Heart left ventricle (tissue), 16 donors: Measurements from ENCODE around the gene LRRC10B. TPM values are rescaled to one million over a fixed set of nuclear protein-coding genes. Genes with fewer than 3 reads are reported as not detected.

Experiments
- ATAC-seq, 4 donors: fragments of 200-7000 bp; cut with Tn5 transposase; one replicate each; pipeline ENCODE4 v1.9.1; 2020 to 2022; ENCODE audit warnings: moderate library complexity in 4 of 4, mild to moderate bottlenecking in 3 of 4, moderate number of reproducible peaks in 1 of 4
- DNase-seq, 5 donors: peaks; one replicate each; pipeline ENCODE4 v3.0.0-alpha.2; 2020
- H3K27ac ChIP-seq, 12 donors: fragments of 200-600 bp; sonication (generic) in 4 of 12; one replicate each; pipeline versions ENCODE4 v1.5.0 to v1.8.0; 2016 to 2022; ENCODE audit warnings: mild to moderate bottlenecking in 2 of 12
- H3K27me3 ChIP-seq, 9 donors: fragments of 200-600 bp; sonication (generic) in 2 of 9; one replicate each; pipeline versions ENCODE4 v1.5.1 to v1.8.0; 2016 to 2022; ENCODE audit warnings: mild to moderate bottlenecking in 3 of 9
- H3K36me3 ChIP-seq, 9 donors: fragments of 200-600 bp; sonication (generic) in 2 of 9; one replicate each; pipeline versions ENCODE4 v1.5.0 to v1.8.0; 2018 to 2022; ENCODE audit warnings: mild to moderate bottlenecking in 2 of 9
- H3K4me1 ChIP-seq, 12 donors: fragments of 200-600 bp; sonication (generic) in 4 of 12; one replicate each; pipeline versions ENCODE4 v1.5.0 to v1.8.0; 2016 to 2022; ENCODE audit warnings: mild to moderate bottlenecking in 3 of 12
- H3K4me3 ChIP-seq, 12 donors: fragments of 200-600 bp; sonication (generic) in 4 of 12; one replicate each; pipeline versions ENCODE4 v1.5.0 to v1.8.0; 2017 to 2022; ENCODE audit warnings: mild to moderate bottlenecking in 9 of 12, moderate library complexity in 4 of 12
- H3K9me3 ChIP-seq, 12 donors: fragments of 200-600 bp; sonication (generic) in 4 of 12; one replicate each; pipeline versions ENCODE4 v1.5.0 to v1.8.0; 2016 to 2022; ENCODE audit warnings: mild to moderate bottlenecking in 1 of 12
- POLR2A ChIP-seq, 2 donors: fragments of 450-650 bp; IDR thresholded peaks; one replicate each; pipeline ENCODE4 v1.6.1; 2017; ENCODE audit warnings: antibody characterized with exemption in 2 of 2, mild to moderate bottlenecking in 2 of 2, moderate library complexity in 2 of 2
- WGBS, 4 donors: extraction: QIAGEN DNeasy Blood & Tissue Kit in 2 of 4; methylation state at CpG; one replicate each; pipeline versions ENCODE4 v1.1.5 to v1.1.7; 2013 to 2018; 5-methylcytosine and 5-hydroxymethylcytosine counted together
- intact Hi-C, 10 donors: fragments of 100-400 bp; cut with DNase I; formaldehyde crosslinking; loops; one replicate each; pipeline versions ENCODE4 v1.11.1 to v1.14.2; 2022
- polyA plus RNA-seq, 2 donors: library from polyadenylated mRNA; stranded (reverse); fragments of 200-250 nt; gene quantifications; one replicate each; pipeline ENCODE4 v1.2.3, GENCODE V29; 2013
- total RNA-seq, 9 donors: library from RNA; depleted of rRNA in 2 of 9; stranded (reverse); fragments of >200 nt in 2 of 9; fragmentation: NEBNext Ultra II Directional in 3 of 9; extraction: Animal tissue kit (Norgen Biotek cat#: 25700) in 3 of 9; gene quantifications; one replicate each; pipeline versions ENCODE4 v1.1.0 to v1.2.4, GENCODE V29; 2016 to 2023
- TF ChIP-seq, protein P1 (sequence below), 12 donors: fragments of 200-600 bp; sonication (generic) in 4 of 12; IDR thresholded peaks; one replicate each; pipeline versions ENCODE4 v1.5.0 to v1.8.0; 2018 to 2022; ENCODE audit warnings: antibody characterized with exemption in 12 of 12, mild to moderate bottlenecking in 5 of 12
- donor health status: ischemic (EF 13 %, LVEDD 7.1; RV severe dilation, severe dysfunction).
- donor health status: healthy with polysubstance abuse.
- donor health status: DM: no; HTN: yes; CAD: no.
- donor health status: DM: no; HTN: no; CAD: no.
- donor health status: ischemic (EF 25% LVEDD 6.9; RV normal size, moderate dysfunction).
- donor health status: ischemic (EF 25% LVEDD 5.7; RV mildly dilated, moderate dysfunction).
- donor health status: healthy.
- donor health status: DM: yes; HTN: yes; CAD: no.
- donor health status: ischemic (EF 35%, LVEDD 5.7; RV mildly dilated, moderate dysfunction).
- donor health status: nonischemic (EF 11% LVEDD 7.7; RV severe dilation, severe dysfunction).
- donor health status: DM: yes; HTN: yes; CAD: no.
- donor health status: PGD.
- donor health status: ischemic (EF 29% LVEDD 5.4; RV normal size, mild dysfunction).
- donor health status: nonischemic (EF 23%, LVEDD 6.1; RV moderate dilation, normal function).

The LRRC10B gene
- total and polyA plus RNA-seq, 11 donors = 0.15 to 4.2 (median 1.1) TPM

DNA sequence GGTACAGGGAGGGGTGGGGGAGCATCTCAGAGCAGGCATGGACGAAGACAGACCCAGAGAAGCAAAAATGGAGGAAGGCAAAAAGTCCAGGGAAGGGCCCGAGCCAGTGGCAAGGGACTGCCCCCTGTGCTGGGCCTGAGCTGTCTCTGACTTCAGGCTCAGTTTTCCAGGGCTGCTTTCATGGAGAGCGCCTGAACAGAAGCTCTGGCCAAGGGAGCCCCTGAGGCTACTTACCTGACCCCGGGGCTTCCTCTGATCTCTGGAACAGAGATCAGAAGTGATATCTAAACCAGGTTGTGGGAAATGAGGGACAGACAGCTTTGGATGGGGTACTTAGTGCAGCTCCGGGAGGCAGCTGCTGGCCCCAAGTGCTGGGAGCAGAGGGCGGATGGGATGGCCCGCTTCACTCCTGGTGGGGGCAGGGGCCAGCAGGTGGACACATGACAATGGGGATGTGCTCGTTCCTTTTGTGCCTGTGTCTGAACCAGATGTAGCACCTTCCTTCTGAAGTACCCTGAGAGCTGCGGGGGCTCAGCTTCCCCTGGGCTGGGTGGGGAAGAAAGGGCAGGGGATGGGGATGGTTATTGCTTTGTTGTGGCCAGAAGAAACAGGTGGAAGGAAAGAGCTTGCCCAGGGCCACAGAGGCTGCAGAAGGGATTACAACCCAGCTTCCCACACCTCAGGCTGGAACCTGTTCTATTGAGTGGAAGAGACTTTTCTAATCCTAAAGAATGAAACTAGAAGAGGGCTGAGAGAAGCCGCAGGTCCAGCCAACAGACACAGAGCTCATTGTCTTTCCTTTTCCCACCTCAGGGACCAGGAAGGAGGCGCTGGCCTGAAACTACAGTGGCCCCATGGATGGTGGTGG, 5.7 kb downstream of the LRRC10B start:
- intact Hi-C loops = loop anchor here in 3 of 10 donors (5.0 to 10.0 kb wide), 3 partner anchors 37 to 69 kb away; no protein-coding TSS in a partner anchor
- H3K4me1 ChIP-seq = peaks cover 0 to 16% (median 7%) of the 10 kb centered on the region in 12 donors
- no peaks in the 10 kb centered on the region for H3K9me3 ChIP-seq
- no peak for TF ChIP-seq POLR2A (IDR thresholded peaks at IDR 0.05)
- TF ChIP-seq, protein P1, sequence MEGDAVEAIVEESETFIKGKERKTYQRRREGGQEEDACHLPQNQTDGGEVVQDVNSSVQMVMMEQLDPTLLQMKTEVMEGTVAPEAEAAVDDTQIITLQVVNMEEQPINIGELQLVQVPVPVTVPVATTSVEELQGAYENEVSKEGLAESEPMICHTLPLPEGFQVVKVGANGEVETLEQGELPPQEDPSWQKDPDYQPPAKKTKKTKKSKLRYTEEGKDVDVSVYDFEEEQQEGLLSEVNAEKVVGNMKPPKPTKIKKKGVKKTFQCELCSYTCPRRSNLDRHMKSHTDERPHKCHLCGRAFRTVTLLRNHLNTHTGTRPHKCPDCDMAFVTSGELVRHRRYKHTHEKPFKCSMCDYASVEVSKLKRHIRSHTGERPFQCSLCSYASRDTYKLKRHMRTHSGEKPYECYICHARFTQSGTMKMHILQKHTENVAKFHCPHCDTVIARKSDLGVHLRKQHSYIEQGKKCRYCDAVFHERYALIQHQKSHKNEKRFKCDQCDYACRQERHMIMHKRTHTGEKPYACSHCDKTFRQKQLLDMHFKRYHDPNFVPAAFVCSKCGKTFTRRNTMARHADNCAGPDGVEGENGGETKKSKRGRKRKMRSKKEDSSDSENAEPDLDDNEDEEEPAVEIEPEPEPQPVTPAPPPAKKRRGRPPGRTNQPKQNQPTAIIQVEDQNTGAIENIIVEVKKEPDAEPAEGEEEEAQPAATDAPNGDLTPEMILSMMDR (IDR thresholded peaks at IDR 0.05) = no peak
- 64 to 76% (median 70%) methylated on average over 11 of the region's 11 CpGs for WGBS, 4 donors
- H3K4me3 ChIP-seq = no peak overlapping the region
- DNase-seq (no peak), ATAC-seq (no peak)
- H3K27me3 ChIP-seq = peaks cover 0 to 33% (median 21%) of the 10 kb centered on the region in 9 donors
- peak overlapping the region in 1 of 12 donors; percentile 43 for H3K27ac ChIP-seq
- peaks cover 0 to 3% (median 0%) of the 10 kb centered on the region in 9 donors for H3K36me3 ChIP-seq

DNA sequence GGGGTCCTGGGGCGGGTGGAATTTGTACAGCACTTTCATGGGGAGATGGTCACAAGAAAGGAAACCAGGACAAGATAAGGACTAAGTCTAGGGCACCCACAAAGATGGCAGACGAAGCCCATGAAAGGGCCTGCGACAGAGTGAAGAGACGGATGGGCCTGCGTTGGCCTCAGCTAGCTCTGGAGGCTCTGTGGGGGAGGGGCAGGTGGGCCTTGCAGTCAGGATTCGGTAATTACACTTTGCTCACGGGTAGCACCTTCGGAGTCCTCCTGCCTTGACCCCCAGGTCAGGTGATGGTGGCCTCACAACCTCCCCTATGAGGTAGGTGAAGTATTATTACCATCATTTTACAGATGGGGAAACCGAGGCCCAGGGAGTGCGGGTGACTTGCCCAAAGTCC, 7.1 kb downstream of the LRRC10B start:
- intact Hi-C loops = loop anchor here in 9 of 10 donors (2.0 to 10.0 kb wide), 9 partner anchors 33 to 71 kb away; a partner anchor contains a TSS
- TF ChIP-seq, protein P1 (IDR thresholded peaks at IDR 0.05) = no peak
- TF ChIP-seq POLR2A (IDR thresholded peaks at IDR 0.05) = no peak
- DNase-seq = no peak

DNA sequence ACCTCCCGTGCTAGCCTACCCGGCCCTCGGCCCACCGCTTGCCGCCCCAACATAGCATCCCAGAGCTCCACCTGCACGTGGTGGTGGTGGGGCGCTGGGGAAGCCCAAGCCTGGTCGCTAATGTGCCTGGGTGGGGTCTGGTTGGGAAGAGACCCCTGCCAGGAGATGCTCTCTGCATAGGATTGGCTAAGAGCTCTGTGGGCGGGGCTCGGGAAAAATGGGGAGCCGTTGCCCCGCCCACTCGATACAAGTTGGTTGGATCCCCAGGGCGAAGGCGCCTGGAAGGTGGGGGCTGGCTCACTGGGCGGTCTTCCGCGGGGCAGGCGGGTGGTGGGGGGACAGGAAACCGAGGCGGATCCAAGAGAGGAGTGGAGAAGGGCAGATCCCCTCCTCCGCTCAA, 7.6 kb downstream of the LRRC10B start:
- TF ChIP-seq, protein P1 (IDR thresholded peaks at IDR 0.05) = no peak
- no peak for TF ChIP-seq POLR2A (IDR thresholded peaks at IDR 0.05)
- no peak for DNase-seq
- no peaks in the 10 kb centered on the region for H3K9me3 ChIP-seq
- ATAC-seq = no peak
- intact Hi-C loops = loop anchor here in 9 of 10 donors (2.0 to 10.0 kb wide), 9 partner anchors 34 to 71 kb away; a partner anchor contains a TSS
- 40 to 57% (median 49%) methylated on average over 22 of the region's 22 CpGs for WGBS, 4 donors
- peaks cover 0 to 10% (median 1%) of the 10 kb centered on the region in 12 donors for H3K4me1 ChIP-seq
- peak overlapping the region in 3 of 12 donors; percentile 18 to 31 (median 19) for H3K27ac ChIP-seq
- peak overlapping the region in 1 of 12 donors; percentile 1 for H3K4me3 ChIP-seq
- peaks cover 0 to 3% (median 0%) of the 10 kb centered on the region in 9 donors for H3K36me3 ChIP-seq
- peaks cover 0 to 14% (median 2%) of the 10 kb centered on the region in 9 donors for H3K27me3 ChIP-seq

More for the DNA sequence above, 7.1 kb downstream of the LRRC10B start:
- H3K9me3 ChIP-seq = no peaks in the 10 kb centered on the region
- WGBS, 4 donors = 80 to 88% (median 85%) methylated on average over 10 of the region's 10 CpGs
- H3K27me3 ChIP-seq = peaks cover 0 to 19% (median 7%) of the 10 kb centered on the region in 9 donors
- H3K4me1 ChIP-seq = peaks cover 0 to 10% (median 1%) of the 10 kb centered on the region in 12 donors
- peaks cover 0 to 3% (median 0%) of the 10 kb centered on the region in 9 donors for H3K36me3 ChIP-seq
- H3K4me3 ChIP-seq = no peak overlapping the region
- H3K27ac ChIP-seq = no peak overlapping the region
- no peak for ATAC-seq
